ENCODE data around the gene VAV2. TPM values are rescaled to one million over a fixed set of nuclear protein-coding genes. Genes with fewer than 3 reads are reported as not detected.

The VAV2 gene
- total and polyA plus RNA-seq, 2 experiments from 2014 or later: 8.1 to 28.9 TPM

GRCh38 chr9:133992780-133993634 lies 883 bp upstream of the VAV2 start (continued):
- TF ChIP-seq, protein P1, sequence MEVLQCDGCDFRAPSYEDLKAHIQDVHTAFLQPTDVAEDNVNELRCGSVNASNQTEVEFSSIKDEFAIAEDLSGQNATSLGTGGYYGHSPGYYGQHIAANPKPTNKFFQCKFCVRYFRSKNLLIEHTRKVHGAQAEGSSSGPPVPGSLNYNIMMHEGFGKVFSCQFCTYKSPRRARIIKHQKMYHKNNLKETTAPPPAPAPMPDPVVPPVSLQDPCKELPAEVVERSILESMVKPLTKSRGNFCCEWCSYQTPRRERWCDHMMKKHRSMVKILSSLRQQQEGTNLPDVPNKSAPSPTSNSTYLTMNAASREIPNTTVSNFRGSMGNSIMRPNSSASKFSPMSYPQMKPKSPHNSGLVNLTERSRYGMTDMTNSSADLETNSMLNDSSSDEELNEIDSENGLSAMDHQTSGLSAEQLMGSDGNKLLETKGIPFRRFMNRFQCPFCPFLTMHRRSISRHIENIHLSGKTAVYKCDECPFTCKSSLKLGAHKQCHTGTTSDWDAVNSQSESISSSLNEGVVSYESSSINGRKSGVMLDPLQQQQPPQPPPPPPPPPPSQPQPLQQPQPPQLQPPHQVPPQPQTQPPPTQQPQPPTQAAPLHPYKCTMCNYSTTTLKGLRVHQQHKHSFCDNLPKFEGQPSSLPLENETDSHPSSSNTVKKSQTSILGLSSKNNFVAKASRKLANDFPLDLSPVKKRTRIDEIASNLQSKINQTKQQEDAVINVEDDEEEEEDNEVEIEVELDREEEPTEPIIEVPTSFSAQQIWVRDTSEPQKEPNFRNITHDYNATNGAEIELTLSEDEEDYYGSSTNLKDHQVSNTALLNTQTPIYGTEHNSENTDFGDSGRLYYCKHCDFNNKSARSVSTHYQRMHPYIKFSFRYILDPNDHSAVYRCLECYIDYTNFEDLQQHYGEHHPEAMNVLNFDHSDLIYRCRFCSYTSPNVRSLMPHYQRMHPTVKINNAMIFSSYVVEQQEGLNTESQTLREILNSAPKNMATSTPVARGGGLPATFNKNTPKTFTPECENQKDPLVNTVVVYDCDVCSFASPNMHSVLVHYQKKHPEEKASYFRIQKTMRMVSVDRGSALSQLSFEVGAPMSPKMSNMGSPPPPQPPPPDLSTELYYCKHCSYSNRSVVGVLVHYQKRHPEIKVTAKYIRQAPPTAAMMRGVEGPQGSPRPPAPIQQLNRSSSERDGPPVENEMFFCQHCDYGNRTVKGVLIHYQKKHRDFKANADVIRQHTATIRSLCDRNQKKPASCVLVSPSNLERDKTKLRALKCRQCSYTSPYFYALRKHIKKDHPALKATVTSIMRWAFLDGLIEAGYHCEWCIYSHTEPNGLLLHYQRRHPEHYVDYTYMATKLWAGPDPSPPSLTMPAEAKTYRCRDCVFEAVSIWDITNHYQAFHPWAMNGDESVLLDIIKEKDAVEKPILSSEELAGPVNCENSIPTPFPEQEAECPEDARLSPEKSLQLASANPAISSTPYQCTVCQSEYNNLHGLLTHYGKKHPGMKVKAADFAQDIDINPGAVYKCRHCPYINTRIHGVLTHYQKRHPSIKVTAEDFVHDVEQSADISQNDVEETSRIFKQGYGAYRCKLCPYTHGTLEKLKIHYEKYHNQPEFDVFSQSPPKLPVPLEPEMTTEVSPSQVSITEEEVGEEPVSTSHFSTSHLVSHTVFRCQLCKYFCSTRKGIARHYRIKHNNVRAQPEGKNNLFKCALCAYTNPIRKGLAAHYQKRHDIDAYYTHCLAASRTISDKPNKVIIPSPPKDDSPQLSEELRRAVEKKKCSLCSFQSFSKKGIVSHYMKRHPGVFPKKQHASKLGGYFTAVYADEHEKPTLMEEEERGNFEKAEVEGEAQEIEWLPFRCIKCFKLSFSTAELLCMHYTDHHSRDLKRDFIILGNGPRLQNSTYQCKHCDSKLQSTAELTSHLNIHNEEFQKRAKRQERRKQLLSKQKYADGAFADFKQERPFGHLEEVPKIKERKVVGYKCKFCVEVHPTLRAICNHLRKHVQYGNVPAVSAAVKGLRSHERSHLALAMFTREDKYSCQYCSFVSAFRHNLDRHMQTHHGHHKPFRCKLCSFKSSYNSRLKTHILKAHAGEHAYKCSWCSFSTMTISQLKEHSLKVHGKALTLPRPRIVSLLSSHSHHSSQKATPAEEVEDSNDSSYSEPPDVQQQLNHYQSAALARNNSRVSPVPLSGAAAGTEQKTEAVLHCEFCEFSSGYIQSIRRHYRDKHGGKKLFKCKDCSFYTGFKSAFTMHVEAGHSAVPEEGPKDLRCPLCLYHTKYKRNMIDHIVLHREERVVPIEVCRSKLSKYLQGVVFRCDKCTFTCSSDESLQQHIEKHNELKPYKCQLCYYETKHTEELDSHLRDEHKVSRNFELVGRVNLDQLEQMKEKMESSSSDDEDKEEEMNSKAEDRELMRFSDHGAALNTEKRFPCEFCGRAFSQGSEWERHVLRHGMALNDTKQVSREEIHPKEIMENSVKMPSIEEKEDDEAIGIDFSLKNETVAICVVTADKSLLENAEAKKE (CRISPR knock-in tag; IDR thresholded peaks at IDR 0.05): no peak
- TF ChIP-seq NANOG (IDR thresholded peaks at IDR 0.05; ENCODE audit: borderline replicate concordance): no peak
- no peak for TF ChIP-seq ZNF331 (CRISPR knock-in tag; IDR thresholded peaks at IDR 0.05; ENCODE audit: low read depth)

GRCh38 chr9:133991214-133991921 lies 756 bp downstream of the VAV2 start:
- TF ChIP-seq ZNF114 (CRISPR knock-in tag; IDR thresholded peaks at IDR 0.05) (no peak), POLR2AphosphoS5 (IDR thresholded peaks at IDR 0.05; ENCODE audit: low read depth) (no peak), STAT1 (IDR thresholded peaks at IDR 0.05; ENCODE audit: unreplicated experiment) (no peak)
- H3K36me3 ChIP-seq (ENCODE audit: insufficient read depth): no peaks in the 10 kb centered on the region
- Mint-ChIP-seq H3K4me3 (peak overlapping the region; percentile 80), H3K4me1 (peaks cover 36% of the 10 kb centered on the region), H3K36me3 (ENCODE audit: low read depth) (no peaks in the 10 kb centered on the region), H3K9me3 (no peaks in the 10 kb centered on the region), H3K27me3 (ENCODE audit: insufficient read depth, low read depth, poor library complexity) (peaks cover 14% of the 10 kb centered on the region), H3K27ac (no peak overlapping the region)
- no peaks in the 10 kb centered on the region for H3K9me2 ChIP-seq (ENCODE audit: insufficient read depth)
- peak overlapping the region; percentile 79 for H3K4me3 ChIP-seq
- ATAC-seq (peak; percentile 24), DNase-seq (ENCODE audit: low spot score) (peak; percentile 51)
- peak overlapping the region; percentile 99 for H3K4me2 ChIP-seq
- no peak overlapping the region for H2AFZ ChIP-seq
- H3K27me3 ChIP-seq (ENCODE audit: insufficient read depth): no peaks in the 10 kb centered on the region
- no peaks in the 10 kb centered on the region; the same call in none of the 2 replicates for H4K20me1 ChIP-seq (replicated peaks; ENCODE audit: insufficient read depth)
- H3K27ac ChIP-seq (ENCODE audit: low read depth): no peak overlapping the region
- H3K79me2 ChIP-seq (replicated peaks; ENCODE audit: insufficient read depth): peaks cover 49% of the 10 kb centered on the region
- H3K4me1 ChIP-seq (ENCODE audit: insufficient read depth): peaks cover 17% of the 10 kb centered on the region; the same call in 1 of the 2 replicates
- 0 out of 2 replicates have a peak, but pooled peaks cover 4% of the 10 kb centered on the region for H3F3A ChIP-seq (replicated peaks; ENCODE audit: low read depth)

Measured in GM23338 (cell line).